ENCODE results near the gene GAL3ST3. TPM values are rescaled to one million over a fixed set of nuclear protein-coding genes. Genes with fewer than 3 reads are reported as not detected.

Gene GAL3ST3
- total and polyA plus RNA-seq, 2 experiments from 2014 or later = 15.6 to 63.4 TPM

GRCh38 chr11:66073669-66074068 is 24.7 kb upstream of the GAL3ST3 start:
- Histone ChIP-seq H3F3A (replicated peaks; ENCODE audit: low read depth) (peaks cover 7% of the 10 kb centered on the region), H3K79me2 (replicated peaks; ENCODE audit: insufficient read depth) (peaks cover 43% of the 10 kb centered on the region), H3K27ac (ENCODE audit: low read depth) (no peak overlapping the region), H2AFZ (no peak overlapping the region), H3K9me2 (ENCODE audit: insufficient read depth) (no peaks in the 10 kb centered on the region), H3K36me3 (ENCODE audit: insufficient read depth) (peaks cover 9% of the 10 kb centered on the region), H3K27me3 (ENCODE audit: insufficient read depth) (no peaks in the 10 kb centered on the region), H4K20me1 (replicated peaks; ENCODE audit: insufficient read depth) (peaks cover 5% of the 10 kb centered on the region; the same call in 1 of the 2 replicates), H3K4me1 (ENCODE audit: insufficient read depth) (peaks cover 21% of the 10 kb centered on the region), H3K4me2 (no peak overlapping the region), H3K4me3 (no peak overlapping the region)
- H3K36me3 Mint-ChIP-seq (ENCODE audit: low read depth) = peaks cover 13% of the 10 kb centered on the region
- DNase-seq (ENCODE audit: low spot score) (no peak), ATAC-seq (no peak)
- no peak overlapping the region for H3K4me3 Mint-ChIP-seq
- H3K27ac Mint-ChIP-seq = no peak overlapping the region
- peaks cover 9% of the 10 kb centered on the region for H3K27me3 Mint-ChIP-seq (ENCODE audit: insufficient read depth, low read depth, poor library complexity)
- H3K9me3 Mint-ChIP-seq = no peaks in the 10 kb centered on the region
- no peak for TF ChIP-seq ETS1 (IDR thresholded peaks at IDR 0.05)
- no peak for TF ChIP-seq CTCF (conservative IDR thresholded peaks at IDR 0.05; ENCODE audit: low read depth in 2 of 2)
- no peak for TF ChIP-seq REST (IDR thresholded peaks at IDR 0.05; ENCODE audit: unreplicated experiment)
- no peak for TF ChIP-seq ZNF114 (CRISPR knock-in tag; IDR thresholded peaks at IDR 0.05)
- no peak for TF ChIP-seq CREB1 (CRISPR knock-in tag; IDR thresholded peaks at IDR 0.05; ENCODE audit: low read depth)
- no peak for TF ChIP-seq NANOG (IDR thresholded peaks at IDR 0.05; ENCODE audit: borderline replicate concordance)
- TF ChIP-seq JUNB (IDR thresholded peaks at IDR 0.05; ENCODE audit: unreplicated experiment) = no peak
- no peak for TF ChIP-seq EZH2phosphoT487 (IDR thresholded peaks at IDR 0.05; ENCODE audit: unreplicated experiment)
- TF ChIP-seq STAT1 (IDR thresholded peaks at IDR 0.05; ENCODE audit: unreplicated experiment) = no peak
- no peak for TF ChIP-seq EZH2 (IDR thresholded peaks at IDR 0.05; ENCODE audit: low read depth, unreplicated experiment)
- TF ChIP-seq ZNF331 (CRISPR knock-in tag; IDR thresholded peaks at IDR 0.05; ENCODE audit: low read depth) = no peak
- TF ChIP-seq POLR2AphosphoS5 (IDR thresholded peaks at IDR 0.05; ENCODE audit: low read depth) = no peak
- no peak for TF ChIP-seq ZNF462 (CRISPR knock-in tag; IDR thresholded peaks at IDR 0.05)
- H3K4me1 Mint-ChIP-seq = peaks cover 23% of the 10 kb centered on the region
